ENCODE measurements around the gene MMS22L. TPM values are rescaled to one million over a fixed set of nuclear protein-coding genes. Genes with fewer than 3 reads are reported as not detected.

Gene MMS22L
- total RNA-seq, 4 donors from 2014 or later: 2.4 to 12.6 (median 6.4) TPM

DNA sequence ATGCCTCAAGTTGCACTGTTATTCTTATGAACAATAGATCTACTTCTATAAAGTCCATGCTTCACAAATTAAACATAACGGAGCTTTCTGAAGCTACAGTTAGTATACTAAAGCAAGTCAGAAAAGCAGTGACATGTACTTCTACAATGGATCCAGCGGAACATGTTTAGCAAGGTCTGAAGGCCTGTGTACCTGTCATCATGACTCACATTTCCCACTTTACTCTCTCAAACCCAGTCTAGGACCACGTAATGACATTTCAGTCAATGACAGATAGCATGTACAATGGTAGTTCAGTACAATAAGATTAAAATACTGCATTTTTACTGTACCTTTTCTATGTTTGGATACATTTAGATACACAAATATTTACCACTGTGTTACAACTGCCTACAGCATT, 132.1 kb downstream of the MMS22L start:
- in situ Hi-C loops (cut with MboI; ENCODE audit: low pct_ligation_motif_present in 1 of 4, low pct_unique_long_range_greater_than_20kb in 1 of 4, low sequenced_read_pairs in 3 of 4): no loop called here
- TF ChIP-seq, protein P1, sequence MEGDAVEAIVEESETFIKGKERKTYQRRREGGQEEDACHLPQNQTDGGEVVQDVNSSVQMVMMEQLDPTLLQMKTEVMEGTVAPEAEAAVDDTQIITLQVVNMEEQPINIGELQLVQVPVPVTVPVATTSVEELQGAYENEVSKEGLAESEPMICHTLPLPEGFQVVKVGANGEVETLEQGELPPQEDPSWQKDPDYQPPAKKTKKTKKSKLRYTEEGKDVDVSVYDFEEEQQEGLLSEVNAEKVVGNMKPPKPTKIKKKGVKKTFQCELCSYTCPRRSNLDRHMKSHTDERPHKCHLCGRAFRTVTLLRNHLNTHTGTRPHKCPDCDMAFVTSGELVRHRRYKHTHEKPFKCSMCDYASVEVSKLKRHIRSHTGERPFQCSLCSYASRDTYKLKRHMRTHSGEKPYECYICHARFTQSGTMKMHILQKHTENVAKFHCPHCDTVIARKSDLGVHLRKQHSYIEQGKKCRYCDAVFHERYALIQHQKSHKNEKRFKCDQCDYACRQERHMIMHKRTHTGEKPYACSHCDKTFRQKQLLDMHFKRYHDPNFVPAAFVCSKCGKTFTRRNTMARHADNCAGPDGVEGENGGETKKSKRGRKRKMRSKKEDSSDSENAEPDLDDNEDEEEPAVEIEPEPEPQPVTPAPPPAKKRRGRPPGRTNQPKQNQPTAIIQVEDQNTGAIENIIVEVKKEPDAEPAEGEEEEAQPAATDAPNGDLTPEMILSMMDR (IDR thresholded peaks at IDR 0.05): no peak
- no peak for TF ChIP-seq EP300 (IDR thresholded peaks at IDR 0.05; ENCODE audit: low read depth)
- TF ChIP-seq POLR2A (IDR thresholded peaks at IDR 0.05): no peak
- no peak for TF ChIP-seq POLR2AphosphoS5 (IDR thresholded peaks at IDR 0.05)
- WGBS, 2 donors (ENCODE audit: low coverage in 1 of 2): 94 to 97% methylated on average over 2 to 3 of the region's 3 CpGs

DNA sequence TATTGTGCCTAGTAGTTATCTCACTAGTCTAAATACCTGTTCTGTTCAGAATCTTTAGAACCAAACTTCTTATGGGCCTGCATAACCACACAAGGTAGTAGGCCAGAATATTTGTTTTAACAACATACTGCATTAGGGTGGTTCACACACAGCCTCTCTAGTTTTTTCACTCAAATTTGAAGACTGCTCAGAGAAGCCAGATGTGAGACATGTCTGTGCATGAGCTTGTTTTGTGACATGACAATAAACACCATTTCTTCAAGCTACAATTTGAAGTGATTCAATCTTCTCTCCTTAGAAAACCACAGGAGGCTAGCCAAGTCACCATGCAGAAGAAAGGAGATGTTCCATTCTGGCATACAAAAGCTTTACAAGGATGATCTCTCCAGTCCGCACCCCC, 135.6 kb downstream of the MMS22L start:
- Histone ChIP-seq H3K27ac (no peak overlapping the region), H3K27me3 (no peaks in the 10 kb centered on the region), H3K4me3 (no peak overlapping the region), H3K4me1 (no peaks in the 10 kb centered on the region), H3K36me3 (no peaks in the 10 kb centered on the region), H3K9me3 (no peaks in the 10 kb centered on the region)
- intact Hi-C loops (cut with DNase I; ENCODE audit: low total_unique reads) (no loop called here), in situ Hi-C loops (cut with MboI; ENCODE audit: low pct_ligation_motif_present in 1 of 4, low pct_unique_long_range_greater_than_20kb in 1 of 4, low sequenced_read_pairs in 3 of 4) (no loop called here)
- DNase-seq: no peak
- TF ChIP-seq EP300 (IDR thresholded peaks at IDR 0.05; ENCODE audit: low read depth) (no peak), POLR2A (IDR thresholded peaks at IDR 0.05) (no peak), POLR2AphosphoS5 (IDR thresholded peaks at IDR 0.05) (no peak)
- TF ChIP-seq, protein P1 (IDR thresholded peaks at IDR 0.05): no peak
- 93 to 100% methylated on average over 1 of the region's 1 CpG for WGBS, 2 donors (ENCODE audit: low coverage in 1 of 2)

More for the DNA sequence above, 132.1 kb downstream of the MMS22L start:
- Histone ChIP-seq H3K9me3 (no peaks in the 10 kb centered on the region), H3K4me1 (no peaks in the 10 kb centered on the region), H3K36me3 (no peaks in the 10 kb centered on the region), H3K4me3 (no peak overlapping the region), H3K27ac (no peak overlapping the region), H3K27me3 (no peaks in the 10 kb centered on the region)
- intact Hi-C loops (cut with DNase I; ENCODE audit: low total_unique reads): no loop called here
- no peak for DNase-seq

DNA sequence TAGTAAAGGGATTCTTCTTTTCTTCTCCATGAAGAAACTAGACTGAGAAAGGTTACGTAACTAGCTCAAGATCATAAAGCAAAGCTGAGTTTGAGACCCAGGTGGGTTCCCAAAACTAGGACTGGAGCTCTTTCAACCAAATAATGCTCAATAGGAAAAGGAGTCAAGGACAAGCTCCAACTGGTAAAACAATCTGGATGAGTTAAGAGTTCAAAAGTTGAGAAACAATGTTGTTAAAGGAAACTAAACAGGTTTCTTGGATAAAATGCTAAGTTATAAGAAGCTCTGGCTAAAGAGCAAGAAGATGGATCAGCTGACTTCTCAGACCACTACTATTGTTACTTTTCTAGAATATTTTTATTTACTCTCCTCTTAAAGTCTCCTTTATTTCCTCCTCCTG, 137.3 kb downstream of the MMS22L start:
- in situ Hi-C loops (cut with MboI; ENCODE audit: low pct_ligation_motif_present in 1 of 4, low pct_unique_long_range_greater_than_20kb in 1 of 4, low sequenced_read_pairs in 3 of 4): no loop called here
- WGBS, 2 donors (ENCODE audit: low coverage in 1 of 2): 96 to 100% methylated on average over 1 of the region's 1 CpG

DNA sequence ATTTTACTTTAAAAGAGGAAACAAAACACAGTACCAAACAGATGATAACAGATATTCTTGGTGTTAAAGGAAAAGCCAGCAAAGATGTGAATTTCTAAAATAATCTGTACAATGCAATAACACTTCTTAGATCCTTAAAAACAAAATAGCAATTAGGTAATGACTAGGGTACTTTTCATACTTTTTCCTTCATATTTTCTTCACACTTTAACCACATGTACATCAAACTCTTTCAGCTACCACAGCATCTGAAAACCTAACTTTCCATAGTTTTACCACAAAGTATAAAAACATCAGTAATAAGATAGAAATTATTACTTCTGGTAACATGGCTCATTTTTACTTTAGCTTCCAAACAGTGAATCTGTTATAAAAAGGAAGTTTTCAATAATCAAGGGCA, 141.3 kb downstream of the MMS22L start:
- Histone ChIP-seq H3K9me3 (no peaks in the 10 kb centered on the region), H3K27me3 (no peaks in the 10 kb centered on the region), H3K4me3 (no peak overlapping the region), H3K4me1 (no peaks in the 10 kb centered on the region), H3K36me3 (no peaks in the 10 kb centered on the region), H3K27ac (no peak overlapping the region)
- no peak for DNase-seq
- intact Hi-C loops (cut with DNase I; ENCODE audit: low total_unique reads): no loop called here
- TF ChIP-seq EP300 (IDR thresholded peaks at IDR 0.05; ENCODE audit: low read depth): no peak
- TF ChIP-seq, protein P1 (IDR thresholded peaks at IDR 0.05): no peak
- TF ChIP-seq POLR2AphosphoS5 (IDR thresholded peaks at IDR 0.05): no peak
- TF ChIP-seq POLR2A (IDR thresholded peaks at IDR 0.05): no peak
- in situ Hi-C loops (cut with MboI; ENCODE audit: low pct_ligation_motif_present in 1 of 4, low pct_unique_long_range_greater_than_20kb in 1 of 4, low sequenced_read_pairs in 3 of 4): no loop called here

More for the DNA sequence above, 137.3 kb downstream of the MMS22L start:
- intact Hi-C loops (cut with DNase I; ENCODE audit: low total_unique reads): no loop called here
- Histone ChIP-seq H3K27ac (no peak overlapping the region), H3K36me3 (no peaks in the 10 kb centered on the region), H3K4me3 (no peak overlapping the region), H3K27me3 (no peaks in the 10 kb centered on the region), H3K9me3 (no peaks in the 10 kb centered on the region), H3K4me1 (no peaks in the 10 kb centered on the region)
- TF ChIP-seq POLR2A (IDR thresholded peaks at IDR 0.05) (no peak), EP300 (IDR thresholded peaks at IDR 0.05; ENCODE audit: low read depth) (no peak), POLR2AphosphoS5 (IDR thresholded peaks at IDR 0.05) (no peak)
- TF ChIP-seq, protein P1 (IDR thresholded peaks at IDR 0.05): no peak
- no peak for DNase-seq

Data from transverse colon (tissue), 4 donors.